Posterior cingulate gyrus (tissue), 11 donors: ENCODE measurements around the gene DLG2.
"Not testable (repeated sequence)": the region's sequence is repeated elsewhere in the genome, so short reads cannot be mapped to it uniquely, and the experiment has no call there.

Experiments
- DNase-seq, 10 donors: peaks; one replicate each; pipeline versions ENCODE4 v3.0.0 to v3.0.0-alpha.2; 2020 to 2021; ENCODE audit warnings: mixed read lengths in 3 of 10
- intact Hi-C: fragments of 100-400 bp; cut with DNase I; formaldehyde crosslinking; loops from one replicate; pipeline ENCODE4 v1.15.1; 2023

The DLG2 gene

DNA sequence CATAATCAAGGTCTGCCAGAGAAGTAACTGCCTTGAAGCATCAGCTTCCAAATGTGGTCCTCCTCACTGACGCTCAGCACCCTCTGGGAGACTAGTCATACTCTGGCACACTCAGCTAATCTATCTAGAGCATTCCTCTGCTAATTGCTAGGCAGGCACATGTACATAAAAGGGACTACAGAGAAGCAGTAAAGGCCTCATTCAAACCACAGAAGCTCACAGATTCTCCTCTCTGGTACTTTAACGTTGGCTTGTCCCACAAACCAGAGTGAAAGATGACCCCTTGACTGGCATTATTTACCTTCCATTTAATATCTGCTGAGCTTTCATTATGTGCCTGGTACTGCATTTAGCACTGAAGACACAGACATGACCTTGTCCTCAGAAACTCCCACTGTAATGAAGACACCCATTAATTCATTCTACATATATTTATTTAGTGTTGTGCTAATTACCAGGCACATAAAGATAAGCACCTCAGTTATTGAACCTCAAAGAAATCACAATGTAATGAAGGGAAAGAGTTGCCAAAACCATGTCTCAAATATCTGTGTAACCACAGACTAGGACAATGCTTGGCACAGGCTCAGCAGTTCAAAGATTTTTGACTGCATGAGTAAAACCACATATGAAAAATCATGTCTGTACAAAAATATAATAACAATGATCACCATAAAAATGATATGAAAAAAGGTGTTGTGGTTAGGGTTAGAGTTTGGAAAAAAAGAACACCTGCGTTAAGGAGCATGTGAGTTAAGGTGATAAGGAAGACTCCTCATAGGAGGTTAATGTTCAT, 550.4 kb downstream of the DLG2 start:
- DNase-seq = no peak
- intact Hi-C loops = no loop called here

DNA sequence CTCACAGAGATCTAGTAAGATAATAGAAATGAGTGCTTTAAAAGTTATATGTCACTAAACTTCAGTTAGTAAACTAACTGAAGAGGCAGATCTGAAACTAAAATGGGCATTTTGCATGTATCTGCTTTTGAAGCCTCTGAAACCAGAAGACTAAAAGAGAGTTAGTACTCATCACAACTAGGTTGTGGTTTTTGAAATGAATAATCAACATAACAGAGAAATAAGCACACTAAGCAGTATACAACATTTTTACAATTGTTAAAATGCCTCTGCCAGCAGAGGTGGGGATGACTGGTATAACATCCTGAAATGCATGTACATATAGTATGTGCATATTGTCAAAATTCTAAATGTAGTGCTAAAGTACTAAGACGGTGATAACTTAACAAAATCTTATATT, 564.5 kb downstream of the DLG2 start:
- intact Hi-C loops = no loop called here
- DNase-seq = no peak

DNA sequence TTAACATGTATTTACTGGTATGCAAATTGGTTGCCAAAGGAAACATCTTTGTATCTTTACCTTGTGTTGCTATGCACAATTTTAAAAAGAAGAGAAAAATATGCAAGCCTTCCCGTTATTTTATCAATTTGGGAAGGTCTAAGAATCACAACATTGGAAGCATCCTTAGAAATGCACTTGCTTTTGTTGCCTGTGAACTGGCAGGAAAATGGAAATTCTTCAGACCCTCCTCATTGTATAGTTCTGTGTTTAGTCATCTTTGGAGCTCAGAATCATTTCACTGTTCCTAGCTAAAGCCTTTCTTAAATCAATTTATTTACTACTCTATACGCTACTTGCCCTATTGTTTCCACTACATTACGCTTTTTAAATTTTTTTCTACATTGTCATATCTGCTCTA, 574.5 kb downstream of the DLG2 start:
- no peak for DNase-seq
- intact Hi-C loops = no loop called here

DNA sequence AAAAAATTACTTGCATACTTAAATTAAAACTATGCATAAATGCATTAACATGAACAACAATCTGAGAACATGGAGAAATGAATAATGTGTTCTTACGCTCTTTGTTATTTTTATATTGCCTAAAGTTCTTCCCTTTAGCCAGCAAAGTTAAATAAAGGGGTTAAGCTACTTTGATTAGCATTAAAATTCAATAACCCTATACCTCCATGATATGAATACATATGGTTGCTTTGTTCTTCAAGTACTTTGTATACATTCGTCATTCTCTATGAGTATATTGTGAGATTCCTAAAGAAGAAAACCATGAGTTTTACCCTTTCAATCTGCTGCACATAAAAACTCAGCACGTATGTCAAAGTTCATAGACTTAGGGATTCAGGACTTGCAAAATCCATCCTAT, 578.3 kb downstream of the DLG2 start:
- no peak for DNase-seq
- intact Hi-C loops = no loop called here

DNA sequence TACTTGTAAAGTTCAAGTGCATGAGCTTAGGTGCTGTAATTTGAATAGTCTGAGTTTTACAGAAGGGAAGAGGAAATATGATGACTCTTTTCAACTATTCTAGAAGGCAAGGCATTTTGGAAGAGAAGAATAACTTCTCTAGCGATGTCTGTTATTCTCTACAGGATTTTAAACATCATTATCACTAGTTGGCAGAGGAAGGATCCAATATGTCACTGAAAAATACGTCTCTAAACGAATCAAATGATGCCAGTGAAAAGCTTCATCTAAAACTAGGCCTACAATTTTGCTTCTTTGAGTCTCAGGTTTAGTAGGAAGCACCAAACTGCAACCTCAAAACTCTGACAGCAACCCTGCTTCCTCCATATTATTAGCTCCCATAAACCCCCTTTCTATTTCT, 581.4 kb downstream of the DLG2 start:
- no peak for DNase-seq
- intact Hi-C loops = no loop called here

DNA sequence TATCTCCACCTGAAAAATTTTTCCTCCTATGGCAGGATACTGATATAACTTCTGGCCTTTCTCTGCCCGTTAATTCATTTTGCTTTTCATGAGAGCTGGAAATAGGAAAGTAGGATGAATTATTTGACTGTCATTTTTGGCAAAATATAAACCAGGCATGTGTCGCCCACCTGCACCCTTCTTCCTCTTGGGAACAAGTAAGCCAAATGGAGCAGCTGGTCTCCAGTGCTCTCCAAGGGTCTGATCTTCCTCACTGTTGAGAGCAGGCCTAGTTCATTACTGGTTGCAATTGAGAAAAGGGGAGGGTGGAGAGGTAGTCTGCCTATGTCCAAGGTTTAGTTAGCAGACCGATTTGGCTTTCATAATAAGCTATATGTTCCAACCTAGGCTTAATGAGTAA, 582.2 kb downstream of the DLG2 start:
- intact Hi-C loops = no loop called here
- DNase-seq = no peak

DNA sequence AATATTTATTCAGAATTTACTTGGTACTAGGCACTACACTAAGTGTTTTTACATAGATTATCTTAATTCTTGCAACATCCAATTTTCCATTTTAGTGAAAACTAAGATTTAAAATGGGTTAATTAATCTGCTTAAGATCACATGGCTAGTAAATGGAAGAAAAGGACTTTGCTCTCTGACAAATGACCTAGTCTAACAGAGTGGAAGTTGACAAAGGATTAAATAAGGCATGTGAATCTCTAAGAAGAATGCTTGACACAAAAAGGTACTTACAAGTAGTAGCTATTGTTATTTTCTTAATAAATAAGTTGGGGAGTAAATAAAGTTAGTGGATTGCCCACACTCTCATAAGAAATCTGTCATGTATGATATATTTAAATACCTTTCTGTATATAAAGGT, 584.8 kb downstream of the DLG2 start:
- no peak for DNase-seq
- intact Hi-C loops = no loop called here

DNA sequence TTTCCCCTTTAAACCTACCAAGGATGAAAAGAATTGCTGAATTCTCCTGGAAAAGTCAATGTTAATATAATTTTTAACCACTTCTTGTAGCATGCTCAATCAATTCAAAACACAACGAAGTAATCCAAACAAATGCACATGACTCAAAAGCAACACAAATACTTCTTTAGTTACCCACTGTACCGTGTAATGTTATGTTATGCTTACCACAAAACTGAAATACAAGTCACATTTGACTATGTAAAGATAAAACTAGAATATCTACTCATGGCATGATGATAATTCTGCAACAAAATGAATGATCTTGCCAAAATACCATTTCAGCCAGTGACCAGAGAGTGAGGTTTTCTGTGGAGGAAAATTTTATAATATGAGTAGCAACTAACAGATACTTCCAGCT, 587.0 kb downstream of the DLG2 start:
- intact Hi-C loops = no loop called here
- DNase-seq = no peak

DNA sequence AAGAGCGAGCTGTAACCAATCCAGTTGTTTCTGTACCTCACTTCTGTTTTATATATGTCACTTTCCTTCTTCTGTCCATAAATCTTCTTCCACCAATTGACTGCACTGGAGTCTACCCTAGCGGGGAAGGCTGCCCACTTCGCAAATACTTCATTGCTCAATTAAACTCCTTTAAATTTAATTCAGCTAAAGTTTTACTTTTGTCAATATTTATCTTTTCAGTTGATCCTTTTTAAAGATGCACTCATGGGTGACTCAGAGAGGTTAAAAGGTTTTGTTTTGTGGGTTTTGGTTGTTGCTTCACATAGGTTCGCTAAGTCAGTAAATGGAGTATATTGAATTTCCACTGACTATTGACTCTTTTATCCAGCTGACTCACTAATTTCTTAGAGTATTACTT, 597.2 kb downstream of the DLG2 start:
- DNase-seq = no peak
- intact Hi-C loops = no loop called here

DNA sequence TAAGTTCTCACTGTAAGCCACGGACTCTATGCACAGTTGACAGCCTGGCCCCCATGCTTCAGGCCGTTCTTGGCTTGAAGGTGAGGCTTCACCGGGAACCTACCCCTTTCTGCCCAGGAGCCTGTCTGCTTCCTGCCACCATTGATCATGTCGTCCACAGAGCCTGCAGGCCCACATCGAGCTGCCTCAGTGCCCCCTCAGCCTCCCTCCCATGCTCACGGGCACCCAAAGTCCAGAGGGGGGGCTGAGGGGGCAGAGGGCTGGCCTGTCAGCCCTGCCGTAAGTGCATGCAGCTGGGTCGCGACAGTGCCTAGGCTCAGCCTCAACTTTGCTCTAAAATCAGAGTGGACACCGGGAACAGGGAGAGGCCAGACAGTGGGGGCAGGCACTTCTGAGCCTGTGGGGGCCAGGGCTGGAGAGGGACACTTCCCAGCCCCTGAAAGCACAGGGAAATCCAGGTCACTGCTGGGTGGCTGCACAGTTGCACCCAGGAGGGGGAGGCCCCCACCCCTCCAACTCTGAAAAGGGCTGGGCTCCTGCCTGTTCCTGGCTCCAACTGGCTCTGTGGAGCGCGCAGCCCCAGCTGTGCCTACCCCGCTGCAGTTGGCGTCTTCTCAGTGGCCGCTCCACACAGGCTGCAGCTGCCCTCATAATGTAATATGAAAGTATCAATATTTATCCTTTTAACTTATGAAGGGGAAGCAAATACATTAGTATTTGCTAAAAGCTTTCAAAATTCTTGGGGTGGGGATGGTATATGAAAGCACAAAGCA, 598.6 kb downstream of the DLG2 start:
- intact Hi-C loops = no loop called here
- peak in 2 of 10 donors; percentile 57 to 75 for DNase-seq

DNA sequence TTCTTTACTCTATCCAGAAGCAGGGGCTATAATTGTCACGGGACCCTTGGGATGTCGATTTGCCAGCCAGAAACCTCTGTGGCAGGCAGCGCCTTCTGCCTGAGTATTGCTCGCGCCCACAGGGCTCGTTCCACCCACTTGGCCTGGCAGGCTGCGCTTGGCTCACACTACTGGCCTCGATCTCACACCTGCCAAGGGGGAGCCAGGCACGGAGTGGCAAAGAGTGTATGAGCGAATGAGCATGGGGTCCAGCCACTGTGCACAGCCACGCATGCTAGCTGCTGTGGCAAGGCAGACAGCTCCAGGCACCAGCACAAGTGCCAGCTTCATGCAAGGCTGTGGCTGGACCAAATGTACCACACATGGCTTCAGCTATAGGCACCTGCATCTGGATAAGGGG, 599.8 kb downstream of the DLG2 start:
- DNase-seq = peak in 6 of 10 donors; percentile 6 to 85 (median 54)
- intact Hi-C loops = no loop called here

DNA sequence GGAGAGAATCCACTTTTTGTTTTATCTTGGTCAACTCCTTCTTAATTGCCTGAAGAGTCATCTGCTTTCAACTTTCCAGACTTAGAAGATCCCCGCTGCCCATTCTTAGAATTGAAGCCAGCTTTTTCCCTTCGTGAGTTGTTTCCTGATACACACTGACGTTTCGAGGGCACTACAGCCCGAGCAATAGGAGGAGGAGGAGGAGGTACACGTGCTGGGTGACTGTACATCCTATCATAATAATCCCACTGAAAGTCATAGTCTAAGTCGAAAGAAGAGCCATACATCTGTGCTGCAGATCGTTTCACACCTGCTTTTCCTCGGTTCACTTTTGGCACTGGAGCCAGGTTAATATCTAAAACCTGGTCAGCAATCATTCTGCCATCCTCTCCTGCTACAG, 606.1 kb downstream of the DLG2 start:
- no peak for DNase-seq
- intact Hi-C loops = no loop called here

DNA sequence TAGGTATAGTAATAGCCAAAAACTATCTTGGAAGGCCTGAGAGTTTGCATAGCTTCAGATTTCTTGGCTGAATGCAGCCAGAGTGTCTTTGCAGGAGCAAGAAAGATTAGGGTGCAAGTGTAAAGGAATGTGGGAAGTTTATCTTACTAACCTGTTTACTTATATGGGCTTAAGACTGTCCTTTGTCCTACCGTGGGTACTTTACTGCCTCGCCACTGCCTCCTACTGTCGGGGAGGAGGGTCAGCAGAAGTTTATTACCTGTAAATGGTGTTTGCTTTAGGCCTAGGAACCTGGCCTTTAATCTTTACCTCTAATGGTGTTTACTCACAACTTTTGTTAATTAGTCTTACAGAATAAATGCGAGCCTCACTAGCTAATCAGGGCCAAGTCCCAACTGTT, 633.8 kb downstream of the DLG2 start:
- intact Hi-C loops = no loop called here
- no peak for DNase-seq

DNA sequence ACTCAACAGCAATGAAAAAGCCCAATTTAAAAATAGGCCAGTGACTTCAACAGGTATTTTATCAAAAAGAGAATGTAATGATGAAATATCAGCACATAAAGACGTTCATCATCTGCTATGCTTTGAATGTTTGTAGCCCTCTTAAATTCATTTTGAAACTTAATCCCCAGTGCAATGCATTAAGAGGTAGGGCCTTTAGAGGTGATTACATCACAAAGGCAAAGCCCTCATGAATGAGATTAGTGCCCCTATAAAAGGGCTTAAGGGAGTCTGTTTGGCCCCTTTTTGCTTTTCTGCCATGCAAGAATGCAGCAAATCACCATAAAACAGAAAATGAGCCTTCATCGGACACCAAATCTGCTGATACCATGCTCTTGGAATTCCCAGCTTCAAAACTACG, 637.0 kb downstream of the DLG2 start:
- DNase-seq = no peak
- intact Hi-C loops = no loop called here

DNA sequence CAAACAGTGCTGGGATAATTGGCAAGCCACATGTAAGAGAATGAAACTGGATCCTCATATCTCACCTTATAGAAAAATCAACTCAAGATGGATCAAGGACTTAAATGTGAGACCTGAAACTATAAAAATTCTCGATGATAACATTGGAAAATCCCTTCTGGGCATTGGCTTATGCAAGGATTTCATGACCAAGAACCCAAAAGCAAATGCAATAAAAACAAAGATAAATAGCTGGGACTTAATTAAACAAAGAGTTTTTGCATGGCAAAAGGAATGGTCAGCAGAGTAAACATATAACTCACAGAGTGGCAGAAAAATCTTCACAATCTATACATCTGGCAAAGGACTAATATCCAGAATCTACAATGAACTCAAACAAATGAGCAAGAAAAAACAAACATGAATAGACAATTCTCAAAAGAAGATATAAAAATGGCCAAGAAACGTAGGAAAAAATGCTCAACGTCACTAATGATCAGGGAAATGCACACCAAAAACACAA, 639.4 kb downstream of the DLG2 start:
- intact Hi-C loops, DNase-seq: not testable (repeated sequence)

DNA sequence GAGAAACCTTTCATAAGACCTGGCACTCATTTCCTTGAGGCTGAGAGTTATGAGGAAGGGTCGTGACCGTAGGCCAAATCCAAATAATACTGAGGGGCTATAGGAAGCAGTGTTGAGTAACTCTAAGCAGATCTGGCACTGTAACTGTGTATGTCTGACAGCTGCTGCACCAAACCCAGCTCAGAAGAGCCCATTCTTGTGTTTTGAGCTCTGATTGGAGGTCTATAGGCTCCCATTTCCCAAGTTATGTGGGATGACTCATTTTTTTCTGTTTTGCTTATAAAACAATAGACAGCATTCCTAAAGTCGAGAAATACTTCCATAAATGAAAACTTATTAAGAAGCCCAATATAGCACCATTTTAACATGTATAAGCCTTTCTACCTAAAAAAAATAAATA, 645.8 kb downstream of the DLG2 start:
- DNase-seq = no peak
- intact Hi-C loops = no loop called here

DNA sequence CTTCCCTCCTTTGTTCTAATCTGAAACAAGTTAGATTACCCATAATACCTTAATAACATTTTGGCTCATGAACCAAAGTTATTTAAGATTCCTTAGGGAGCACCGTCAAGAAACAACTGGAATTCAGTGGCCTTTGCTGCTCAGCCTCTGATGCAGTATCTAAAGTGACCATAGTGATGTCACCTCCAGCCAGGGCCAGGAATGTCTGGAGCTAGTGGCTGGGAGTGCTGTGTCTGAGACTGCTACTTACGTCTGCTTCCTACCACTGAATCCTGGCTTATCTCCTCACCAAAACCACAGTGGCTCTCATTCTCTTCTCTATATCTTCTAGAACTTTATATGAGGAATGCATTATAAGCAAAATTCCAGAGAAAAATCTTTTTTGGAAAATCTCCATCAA, 658.0 kb downstream of the DLG2 start:
- intact Hi-C loops = no loop called here

DNA sequence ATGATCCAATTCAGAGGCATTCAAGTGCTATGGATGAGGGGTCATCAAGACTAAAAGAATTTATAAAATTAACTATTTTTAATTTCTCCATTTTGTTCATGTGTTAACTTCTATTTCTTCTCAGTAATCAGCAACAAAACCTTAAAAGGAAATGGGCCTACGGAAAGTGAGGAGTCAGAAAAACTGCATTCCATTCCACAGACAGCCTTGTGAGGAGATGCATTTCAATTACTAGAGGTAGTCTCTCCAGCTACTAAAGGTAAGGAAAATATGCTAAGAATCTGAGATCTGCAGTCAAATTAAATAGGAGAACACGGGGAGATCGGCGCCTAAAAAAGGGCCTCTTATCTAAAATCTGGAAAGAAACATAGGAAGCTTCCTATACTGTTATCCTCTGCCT, 661.7 kb downstream of the DLG2 start:
- DNase-seq = no peak
- intact Hi-C loops = no loop called here

More for the DNA sequence above, 658.0 kb downstream of the DLG2 start:
- DNase-seq = no peak

DNA sequence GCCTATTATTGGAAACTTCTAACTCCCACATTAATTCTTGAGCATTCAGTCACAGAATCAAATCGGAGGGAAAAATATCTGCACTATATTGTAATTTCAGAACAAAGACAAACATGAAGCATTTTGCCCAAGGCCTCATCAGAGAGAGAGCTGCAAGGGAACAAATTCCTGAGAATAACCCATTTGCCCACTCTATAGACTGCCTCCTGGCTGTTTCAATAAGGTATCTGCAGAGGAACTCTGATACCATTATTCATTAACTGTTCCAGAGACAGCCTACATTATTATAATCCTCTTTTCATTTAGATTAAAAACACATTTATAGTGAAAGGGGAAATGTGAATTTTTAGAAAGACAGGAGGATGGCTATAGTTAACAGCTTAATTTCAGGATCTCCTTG, 663.9 kb downstream of the DLG2 start:
- no peak for DNase-seq
- intact Hi-C loops = no loop called here

DNA sequence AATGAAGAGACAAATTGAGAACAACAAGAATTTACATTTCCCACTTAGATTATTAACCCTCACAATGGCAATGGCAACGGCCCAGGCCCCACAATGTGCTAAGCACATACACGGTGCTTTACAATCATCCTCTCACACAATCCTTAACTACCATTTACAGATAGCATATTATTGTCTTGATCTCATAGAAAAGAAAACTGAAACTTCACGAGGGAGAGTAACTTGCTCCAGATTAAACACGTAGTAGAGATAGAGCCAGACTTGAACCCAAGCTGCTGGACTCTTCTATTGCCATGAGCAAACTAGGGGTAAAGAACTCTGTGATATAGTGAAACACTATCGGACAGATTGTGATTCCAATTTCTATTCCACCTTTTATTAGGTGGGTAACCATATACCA, 665.1 kb downstream of the DLG2 start:
- intact Hi-C loops = no loop called here
- DNase-seq = no peak

DNA sequence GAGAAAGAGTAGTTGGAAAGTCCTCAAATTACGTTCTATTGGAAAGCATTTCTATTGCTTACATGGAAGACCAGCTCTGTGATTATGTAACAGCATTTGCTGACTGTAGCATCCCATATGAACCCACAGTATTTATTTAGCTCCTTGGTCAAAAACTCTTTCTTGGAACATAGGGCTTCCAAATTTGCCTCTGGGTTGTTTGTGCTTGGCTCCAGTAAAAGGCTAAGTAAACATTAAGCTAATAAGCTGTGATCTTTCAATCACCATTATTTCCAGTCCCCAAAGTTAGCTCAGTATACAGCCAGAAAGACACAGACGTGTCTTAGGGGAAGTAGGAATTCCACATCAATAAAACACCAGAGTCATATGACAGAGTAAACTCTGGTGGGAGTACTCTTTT, 668.8 kb downstream of the DLG2 start:
- intact Hi-C loops = no loop called here
- DNase-seq = no peak
